HCT116 (cell line): ENCODE results near the gene DRAP1. TPM values are rescaled to one million over a fixed set of nuclear protein-coding genes. Genes with fewer than 3 reads are reported as not detected.
A peak's percentile ranks its signal among the peaks of the same experiment; 100 is the strongest.
"Not testable (repeated sequence)": the region's sequence is repeated elsewhere in the genome, so short reads cannot be mapped to it uniquely, and the experiment has no call there.

Experiments
- ATAC-seq: fragments of 200-7000 bp; cut with Tn5 transposase; 2 replicates; pipeline ENCODE4 v1.9.1; 2020; ENCODE audit warnings: mild to moderate bottlenecking, moderate library complexity
- BruUV-seq: library from RNA; stranded (reverse); fragments of 400-500 nt; replicated peaks from 2 replicates; lab custom pipeline; 2021; lab: Mats Ljungman, UMichigan
- CTCF ChIA-PET: fragments of 300-600 bp; sonication (Branson Sonifier 250); formaldehyde crosslinking; loops from one replicate; lab custom pipeline; 2021; ENCODE audit warnings: antibody characterized with exemption; lab: Charles Lee
- POLR2A ChIA-PET: fragments of 300-600, 350-600 bp; sonication (Branson Sonifier 250); formaldehyde crosslinking; loops from one replicate; lab custom pipeline; 2021; ENCODE audit warnings: antibody characterized with exemption; lab: Charles Lee
- RAD21 ChIA-PET, 2 experiments: fragments of 300-600 bp; sonication (Branson Sonifier 250); formaldehyde crosslinking; loops; one replicate each; lab custom pipeline; 2023; ENCODE audit warnings: low total read pairs in 2 of 2; ENCODE audit not compliant: uncharacterized antibody in 2 of 2, unreplicated experiment in 2 of 2, low non-redundant PET in 1 of 2; lab: Charles Lee
- DNase-seq: peaks from one replicate; pipeline ENCODE4 v3.0.0-alpha.2; 2010; ENCODE audit warnings: low read depth, low spot score
- H2AFZ ChIP-seq: fragments of 200-600 bp; shearing (Covaris generic), sonication (generic); 2 replicates; pipeline ENCODE4 v1.6.1; 2017; ENCODE audit warnings: low read depth, mixed run types, mixed read lengths, antibody characterized with exemption, low read length; ENCODE audit not compliant: poor library complexity, severe bottlenecking
- H3K27ac ChIP-seq: 2 replicates; pipeline ENCODE4 v1.5.1; 2012; ENCODE audit warnings: low read depth, low read length
- H3K27me3 ChIP-seq: fragments of 200-600 bp; sonication (generic); 2 replicates; pipeline ENCODE4 v1.6.1; 2016; ENCODE audit warnings: mixed run types, low read length, mixed read lengths; ENCODE audit not compliant: insufficient read depth
- H3K36me3 ChIP-seq, 2 experiments: fragments of 200-500 bp in 1 of 2; fragments of 200-600 bp in 1 of 2; sonication (Bioruptor generic) in 1 of 2; sonication (generic) in 1 of 2; 2 replicates each; pipeline versions ENCODE4 v1.5.1 to v1.6.1; 2014 to 2016; ENCODE audit warnings: low read length in 2 of 2, inconsistent platforms in 1 of 2, mixed read lengths in 1 of 2, mixed run types in 1 of 2; ENCODE audit not compliant: insufficient read depth in 2 of 2, control insufficient read depth in 1 of 2
- H3K4me1 ChIP-seq, 2 experiments: fragments of 200-600 bp in 1 of 2; sonication (generic) in 1 of 2; 2 replicates each; pipeline versions ENCODE4 v1.5.1 to v1.6.1; 2012 to 2017; ENCODE audit warnings: low read length in 2 of 2, inconsistent platforms in 1 of 2, mild to moderate bottlenecking in 1 of 2, mixed read lengths in 1 of 2, mixed run types in 1 of 2, moderate library complexity in 1 of 2; ENCODE audit not compliant: insufficient read depth in 2 of 2, control insufficient read depth in 1 of 2
- H3K4me2 ChIP-seq: fragments of 200-600 bp; sonication (generic); 2 replicates; pipeline ENCODE4 v1.6.1; 2017; ENCODE audit warnings: mixed run types, low read length, mixed read lengths
- H3K4me3 ChIP-seq, 2 experiments: fragments of 200-600 bp in 1 of 2; sonication (generic) in 1 of 2; replicated peaks in 1 of 2; 2 replicates each; pipeline ENCODE4 v1.5.1; 2011 to 2016; ENCODE audit warnings: low read length in 2 of 2, control low read depth in 1 of 2, low read depth in 1 of 2, mild to moderate bottlenecking in 1 of 2, mixed read lengths in 1 of 2, mixed run types in 1 of 2
- H3K79me2 ChIP-seq: fragments of 200-600 bp; sonication (generic); 2 replicates; pipeline ENCODE4 v1.6.1; 2017; ENCODE audit warnings: mild to moderate bottlenecking, mixed run types, low read length, moderate library complexity, mixed read lengths; ENCODE audit not compliant: insufficient read depth
- H3K9ac ChIP-seq: fragments of 200-600 bp; sonication (generic); 2 replicates; pipeline ENCODE4 v1.6.1; 2016; ENCODE audit warnings: low read length, mixed read lengths
- H3K9me2 ChIP-seq: fragments of 200-600 bp; sonication (generic), shearing (Covaris generic); 2 replicates; pipeline ENCODE4 v1.6.1; 2017; ENCODE audit warnings: mixed run types, mild to moderate bottlenecking, moderate library complexity; ENCODE audit not compliant: insufficient read depth
- H3K9me3 ChIP-seq, 2 experiments: fragments of 200-500 bp in 1 of 2; fragments of 200-600 bp in 1 of 2; sonication (Bioruptor generic) in 1 of 2; sonication (generic) in 1 of 2; 2 replicates each; pipeline ENCODE4 v1.6.1; 2014 to 2017; ENCODE audit warnings: low read length in 2 of 2, mixed read lengths in 2 of 2, inconsistent platforms in 1 of 2, low read depth in 1 of 2, mild to moderate bottlenecking in 1 of 2, mixed run types in 1 of 2, moderate library complexity in 1 of 2; ENCODE audit not compliant: control insufficient read depth in 1 of 2, insufficient read depth in 1 of 2
- H4K20me1 ChIP-seq: fragments of 200-600 bp; sonication (generic), shearing (Covaris generic); 2 replicates; pipeline ENCODE4 v1.6.1; 2017; ENCODE audit warnings: mixed run types, mild to moderate bottlenecking, moderate library complexity; ENCODE audit not compliant: insufficient read depth
- ATF3 ChIP-seq: IDR thresholded peaks from 2 replicates; pipeline ENCODE4 v1.6.1; 2012
- CBX3 ChIP-seq: IDR thresholded peaks from 2 replicates; pipeline ENCODE4 v1.6.1; 2012; ENCODE audit warnings: low read depth
- ELF1 ChIP-seq: IDR thresholded peaks from 2 replicates; pipeline ENCODE4 v1.6.1; 2012; ENCODE audit warnings: low read depth, borderline replicate concordance
- EZH2 ChIP-seq: fragments of 200-600 bp; sonication (generic); IDR thresholded peaks from 2 replicates; pipeline ENCODE4 v1.6.1; 2017; ENCODE audit warnings: antibody characterized with exemption, mixed run types
- EZH2phosphoT487 ChIP-seq: fragments of 200-600 bp; IDR thresholded peaks from 2 replicates; pipeline ENCODE4 v1.6.1; 2018; ENCODE audit warnings: antibody characterized with exemption, borderline replicate concordance
- JUND ChIP-seq: IDR thresholded peaks from 2 replicates; pipeline ENCODE4 v1.6.1; 2012
- POLR2AphosphoS5 ChIP-seq: IDR thresholded peaks from 2 replicates; pipeline ENCODE4 v1.6.1; 2011; ENCODE audit warnings: mild to moderate bottlenecking, low read depth, low read length, moderate library complexity
- SP1 ChIP-seq: IDR thresholded peaks from 2 replicates; pipeline ENCODE4 v1.6.1; 2012; ENCODE audit warnings: low read depth
- SRF ChIP-seq: IDR thresholded peaks from 2 replicates; pipeline ENCODE4 v1.6.1; 2012; ENCODE audit warnings: low read depth
- ZBTB33 ChIP-seq: IDR thresholded peaks from 2 replicates; pipeline ENCODE4 v1.6.1; 2011; ENCODE audit warnings: mild to moderate bottlenecking, low read length, moderate library complexity; ENCODE audit not compliant: insufficient replicate concordance; ENCODE audit errors: extremely low read depth
- intact Hi-C: fragments of 100-400 bp; cut with micrococcal nuclease; formaldehyde crosslinking; loops from 2 replicates; pipeline ENCODE4 v1.10.0; 2022
- total RNA-seq: library from RNA; stranded (reverse); gene quantifications from one replicate; pipeline ENCODE4 v1.2.1, GENCODE V29; 2021; ENCODE audit not compliant: unreplicated experiment

Gene DRAP1
- total RNA-seq, 1 experiment from 2014 or later = 158 TPM

- BruUV-seq, H3K9me2 ChIP-seq, intact Hi-C loops, DNase-seq, H3K27me3 ChIP-seq, H3K9me3 ChIP-seq, H2AFZ ChIP-seq: not testable (repeated sequence)
- H3K79me2 ChIP-seq = peaks cover 66% of the 10 kb centered on the region
- peak overlapping the region; percentile 98 for H3K4me2 ChIP-seq
- H3K27ac ChIP-seq = peak overlapping the region; percentile 97
- peaks cover 11 to 87% of the 10 kb centered on the region in 2 experiments for H3K4me1 ChIP-seq
- peak overlapping the region; percentile 87 for H3K9ac ChIP-seq
- RAD21 ChIA-PET = interaction anchor here (1.1 to 1.2 kb wide), 2 partner anchors 23 to 24 kb away, joined by 3 read pairs; no protein-coding TSS in a partner anchor
- H3K4me3 ChIP-seq = peak overlapping the region; percentile 53 to 92
- peak; percentile 4 for ATAC-seq
- CTCF ChIA-PET = interaction anchor here (0.8 to 6.5 kb wide), 8 partner anchors 8 to 331 kb away, joined by 3 to 82 read pairs (median 4); partner anchors contain the start of genes CFL1, FOSL1 and MUS81
- TF ChIP-seq ZBTB33 = peak; percentile 22
- POLR2A ChIA-PET = interaction anchor here (1.2 to 8.5 kb wide), 10 partner anchors 10 to 171 kb away, joined by 3 to 124 read pairs (median 19); partner anchors contain the start of genes AP5B1, CFL1, FOSL1 and MUS81
- H4K20me1 ChIP-seq = peaks cover 25% of the 10 kb centered on the region; the same call in 1 of the 2 replicates
- H3K36me3 ChIP-seq = peaks cover 10 to 34% of the 10 kb centered on the region in 2 experiments; a peak in 3 of 4 replicates
Observed at GRCh38 chr11:65892137-65892540, 27.1 kb upstream of the DRAP1 start.

- H3K9me3 ChIP-seq = no peaks in the 10 kb centered on the region
- RAD21 ChIA-PET = interaction anchor here (1.1 to 1.2 kb wide), 2 partner anchors 23 kb away, joined by 3 read pairs; no protein-coding TSS in a partner anchor
- POLR2A ChIA-PET = interaction anchor here (0.6 to 8.5 kb wide), 9 partner anchors 10 to 278 kb away, joined by 3 to 124 read pairs (median 9); partner anchors contain the start of genes CFL1, FOSL1, MUS81 and PCNX3
- peak overlapping the region; percentile 87 for H3K9ac ChIP-seq
- H3K4me2 ChIP-seq = peak overlapping the region; percentile 98
- H3K79me2 ChIP-seq = peaks cover 66% of the 10 kb centered on the region
- peak overlapping the region; percentile 97 for H3K27ac ChIP-seq
- peaks cover 10 to 37% of the 10 kb centered on the region in 2 experiments; a peak in 3 of 4 replicates for H3K36me3 ChIP-seq
- CTCF ChIA-PET = interaction anchor here (0.8 to 6.5 kb wide), 8 partner anchors 19 to 330 kb away, joined by 3 to 82 read pairs (median 3); partner anchors contain the start of genes CFL1 and MUS81
- ATAC-seq (no peak), DNase-seq (no peak)
- no peak overlapping the region for H2AFZ ChIP-seq
- intact Hi-C loops = no loop called here
- no peaks in the 10 kb centered on the region for H3K9me2 ChIP-seq
- no peaks in the 10 kb centered on the region for H3K27me3 ChIP-seq
- peak overlapping the region in 1 of 2 experiments; percentile 53; a peak in 2 of 4 replicates for H3K4me3 ChIP-seq
- peaks cover 31% of the 10 kb centered on the region; the same call in 1 of the 2 replicates for H4K20me1 ChIP-seq
- peaks cover 16 to 87% of the 10 kb centered on the region in 2 experiments for H3K4me1 ChIP-seq
- BruUV-seq = no TSS peak
- TF ChIP-seq SRF = no peak
- no peak for TF ChIP-seq JUND
- no peak for TF ChIP-seq ELF1
- no peak for TF ChIP-seq EZH2phosphoT487
- no peak for TF ChIP-seq ZBTB33
- no peak for TF ChIP-seq EZH2
- TF ChIP-seq ATF3 = no peak
- no peak for TF ChIP-seq CBX3
- TF ChIP-seq POLR2AphosphoS5 = no peak; the same call in none of the 2 replicates
- TF ChIP-seq SP1 = no peak
Observed at GRCh38 chr11:65892661-65893317, 26.4 kb upstream of the DRAP1 start.
